Stimulated activated CD4-positive, alpha-beta T cell treated with anti-CD3 and anti-CD28 coated beads, Interleukin-4, amount 100 ng/mL, for 4 hours (primary cell): ENCODE data around the gene MTR.

ENCODE experiments used
- DNase-seq, 2 experiments: peaks; one replicate each; pipeline ENCODE4 v3.0.0-alpha.2; 2020

Gene MTR

DNA sequence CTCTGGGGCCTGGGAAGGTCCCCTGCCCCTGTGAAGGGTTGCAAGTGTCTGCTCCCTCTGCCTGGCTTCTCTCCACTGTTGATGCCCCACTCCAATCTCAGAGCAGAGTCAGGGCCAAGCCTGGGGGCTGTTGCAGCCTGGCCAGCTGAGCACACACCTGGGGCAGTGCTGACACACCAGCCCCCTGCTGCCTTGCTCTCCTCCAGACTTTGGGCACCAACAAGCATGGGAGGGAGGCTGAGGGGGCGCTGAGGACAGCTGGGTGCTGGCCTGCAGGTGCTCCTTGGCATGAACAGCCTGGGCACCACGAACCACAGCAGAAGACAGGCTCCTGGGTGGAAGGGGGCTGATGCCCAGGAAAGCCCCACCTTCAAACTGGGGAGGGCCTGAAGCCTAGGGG, 9.6 kb upstream of the MTR start:
- no peak for DNase-seq

DNA sequence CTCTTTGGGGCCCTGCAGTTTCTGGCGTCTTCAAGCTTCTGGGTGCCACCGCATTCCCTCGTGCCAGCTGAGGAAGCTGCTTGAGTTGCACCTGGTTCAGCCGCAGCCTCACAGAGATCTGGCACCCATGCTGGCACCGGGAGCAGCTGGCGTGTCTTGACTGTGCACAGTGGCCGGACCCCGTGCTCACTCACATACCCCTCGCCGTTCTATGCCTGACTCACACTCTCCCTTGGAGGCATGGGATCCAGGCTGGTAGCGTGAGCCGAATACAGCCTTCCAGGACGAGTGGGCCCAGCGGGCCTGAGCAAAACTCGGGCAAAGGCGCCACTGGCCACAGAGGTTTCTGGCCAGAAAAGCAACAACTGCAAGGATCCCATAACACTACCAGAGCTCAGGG, 8.6 kb upstream of the MTR start:
- DNase-seq, result no peak

DNA sequence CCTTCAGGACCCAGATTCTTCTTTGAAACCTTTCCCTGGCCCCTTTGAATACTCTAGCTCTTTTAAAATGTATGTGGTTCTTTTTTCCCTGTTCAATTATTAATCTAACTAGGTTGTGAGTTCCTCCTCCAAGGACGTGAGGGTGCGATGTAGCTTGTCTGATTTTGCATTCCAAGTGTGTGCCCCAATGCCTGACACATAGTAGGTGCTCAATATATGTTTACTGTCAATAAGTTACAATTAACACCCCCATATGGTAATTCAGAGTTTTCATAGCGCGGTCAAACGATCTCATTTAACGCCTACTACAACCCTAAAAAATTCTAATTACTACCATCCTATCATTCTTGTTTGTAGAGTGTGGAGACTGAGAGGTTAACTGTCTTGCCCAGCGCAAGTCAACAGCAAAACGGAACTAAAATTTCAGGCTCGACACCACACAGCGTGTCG, 482 bp upstream of the MTR start:
- no peak for DNase-seq

DNA sequence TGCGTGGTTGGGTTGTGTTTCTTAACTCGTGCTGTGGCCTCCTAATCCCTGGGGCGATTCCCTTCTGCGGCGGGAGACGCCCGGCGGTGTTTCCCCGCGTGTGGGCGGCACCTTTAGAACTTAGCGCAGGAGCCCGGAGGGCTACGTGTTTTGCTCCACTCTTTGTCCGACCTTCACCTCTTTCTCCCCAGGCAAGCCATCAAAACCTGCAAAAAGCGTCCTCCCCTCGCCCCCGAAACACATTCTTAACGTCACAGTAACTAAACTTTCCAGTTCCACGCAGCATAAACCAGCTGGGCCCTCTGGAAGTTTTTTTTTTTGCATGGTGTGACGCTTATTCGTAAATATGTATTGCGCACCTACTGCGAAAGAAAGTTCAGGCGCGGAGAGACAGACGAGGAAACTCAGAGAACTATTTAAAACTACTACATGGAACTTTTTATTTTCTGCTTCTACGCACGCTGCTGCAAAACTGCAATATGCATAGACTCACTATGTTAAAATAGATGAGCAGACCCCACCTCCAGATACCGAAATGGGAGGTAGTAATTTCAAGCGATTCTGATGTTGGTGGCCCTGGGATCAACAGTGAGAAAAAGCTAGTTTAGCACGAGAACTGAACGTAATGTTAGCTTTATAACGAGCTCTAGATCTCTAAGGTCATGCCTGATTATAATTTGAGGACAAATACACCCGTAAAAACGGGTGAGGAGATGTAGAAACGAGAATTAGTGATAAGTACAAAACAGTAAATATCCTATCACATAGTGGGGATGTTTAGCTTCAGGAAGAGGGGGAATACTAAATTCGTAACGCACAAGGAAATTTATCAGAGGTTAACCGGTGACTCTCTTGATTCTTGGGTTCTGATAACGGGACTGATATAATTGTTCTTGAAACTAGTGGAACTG, 920 bp downstream of the MTR start:
- DNase-seq, result peak; percentile 66 to 67

DNA sequence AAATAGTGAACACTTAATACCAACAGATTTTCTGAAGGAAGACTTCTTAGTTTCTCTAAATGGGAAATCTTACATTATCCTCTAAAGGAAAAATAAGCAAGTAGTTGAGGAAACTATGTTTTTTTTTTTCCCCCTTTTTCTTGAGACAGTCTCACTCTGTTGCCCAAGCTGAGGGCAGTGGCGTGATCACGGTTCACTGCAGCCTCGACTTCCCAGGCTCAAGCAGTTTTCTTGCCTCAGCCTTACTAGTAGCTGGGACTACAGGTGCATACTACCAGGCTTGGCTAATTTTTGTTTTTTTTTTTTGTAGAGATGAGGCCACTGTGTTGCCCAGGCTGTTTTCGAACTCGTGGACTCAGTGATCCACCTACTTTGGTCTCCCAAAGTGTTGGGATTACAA, 3.9 kb downstream of the MTR start:
- no peak for DNase-seq

DNA sequence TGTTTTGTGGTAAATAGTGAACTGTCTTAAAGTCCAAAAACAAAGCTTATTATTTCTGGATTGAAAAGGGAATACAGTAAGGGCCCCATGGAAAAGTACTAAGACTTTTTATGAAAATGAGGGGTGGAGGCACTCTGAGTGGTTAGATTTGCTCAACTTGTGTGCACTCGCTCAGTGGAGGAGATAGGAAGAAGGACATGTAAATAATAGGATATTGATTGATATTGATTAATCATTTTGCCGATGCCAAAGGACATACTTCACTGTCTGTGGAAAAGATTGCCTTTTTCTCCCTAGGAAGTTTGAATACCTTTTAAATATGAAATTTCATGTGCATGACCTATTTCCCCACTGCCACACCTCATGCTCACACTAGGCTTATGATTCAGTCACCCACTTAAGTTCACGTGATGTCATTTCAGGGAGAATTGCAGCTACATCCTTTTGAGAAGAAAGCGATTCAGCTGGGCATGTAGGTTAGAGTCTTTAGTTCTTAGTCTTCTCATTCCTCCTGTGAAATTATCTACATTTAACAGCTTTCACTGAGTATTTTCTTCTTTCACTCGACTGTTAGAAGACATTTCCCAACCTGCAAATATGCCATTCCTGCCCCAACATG, 5.0 kb downstream of the MTR start:
- no peak for DNase-seq

DNA sequence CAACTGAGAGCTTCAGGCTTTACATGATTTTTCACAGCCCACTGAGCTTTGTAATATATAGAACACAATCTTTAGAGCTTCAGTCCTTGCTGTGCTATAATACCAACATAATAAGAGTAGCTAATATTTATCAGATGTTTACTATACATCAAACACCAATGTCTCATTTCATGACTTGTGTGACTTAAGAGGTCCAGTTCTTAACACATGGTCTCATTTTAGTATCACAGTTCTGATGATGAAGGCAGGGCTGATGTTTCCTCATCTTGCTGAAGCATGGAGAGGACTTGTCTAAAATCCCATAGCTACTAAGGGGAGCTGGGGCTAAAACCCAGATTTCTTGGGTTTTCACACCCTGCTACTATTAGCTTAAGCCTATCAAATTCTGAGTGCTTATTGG, 5.5 kb downstream of the MTR start:
- DNase-seq, result no peak

DNA sequence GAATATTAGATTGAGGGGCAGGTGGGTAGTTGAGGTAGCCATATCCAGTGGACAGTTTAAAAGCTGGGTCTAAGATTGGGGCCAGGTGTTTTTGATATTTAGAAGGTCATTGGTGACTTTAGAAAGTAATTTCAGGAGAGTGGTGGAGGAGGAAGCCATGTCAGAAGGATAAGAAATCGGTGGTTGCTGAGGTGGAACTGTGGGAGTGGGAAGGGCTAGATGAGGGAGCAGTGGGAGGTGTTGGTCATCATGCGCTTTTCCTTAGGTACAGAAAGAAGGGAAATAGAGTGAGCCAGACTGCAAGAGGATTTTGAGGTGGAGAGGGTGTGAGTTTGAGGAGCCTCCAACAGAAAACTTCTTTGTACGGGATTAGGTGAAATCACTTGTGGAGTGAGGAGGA, 7.2 kb downstream of the MTR start:
- DNase-seq, result no peak

DNA sequence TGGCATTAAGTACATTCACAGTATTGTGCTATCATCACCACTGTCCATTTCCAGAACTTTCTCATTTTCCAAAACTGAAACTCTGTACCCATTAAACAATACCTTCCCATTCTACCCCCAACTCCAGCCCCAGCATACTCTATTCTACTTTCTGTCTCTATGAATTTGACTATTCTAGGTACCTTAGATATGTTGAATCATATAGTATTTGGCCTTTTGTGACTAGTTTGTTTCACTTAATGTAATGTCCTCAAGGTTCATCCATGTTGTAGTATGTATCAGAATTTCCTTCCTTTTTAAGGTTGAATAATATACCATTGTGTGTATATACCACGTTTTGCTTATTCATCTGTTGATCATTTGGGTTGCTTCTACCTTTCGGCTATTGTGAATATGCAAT, 11.5 kb downstream of the MTR start:
- DNase-seq, result no peak

DNA sequence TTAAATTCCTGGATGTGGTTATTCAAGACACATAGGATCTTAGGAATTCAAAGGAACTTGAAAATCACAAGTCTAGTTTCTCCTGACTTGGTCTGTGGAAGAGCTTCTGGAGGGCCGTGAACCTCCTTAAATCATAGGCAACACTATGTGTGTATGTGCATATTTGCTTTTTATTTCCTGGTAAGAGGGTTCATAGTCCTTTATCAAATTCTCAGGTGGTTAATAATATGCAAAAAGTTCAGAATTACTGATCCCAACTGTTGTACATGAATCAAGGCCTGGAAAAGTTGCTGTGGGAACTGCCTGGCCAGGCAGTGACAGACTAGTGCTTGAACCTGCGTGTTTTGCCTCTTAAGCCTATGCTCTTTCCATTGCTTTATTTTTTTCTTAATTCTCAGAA, 12.9 kb downstream of the MTR start:
- no peak for DNase-seq

DNA sequence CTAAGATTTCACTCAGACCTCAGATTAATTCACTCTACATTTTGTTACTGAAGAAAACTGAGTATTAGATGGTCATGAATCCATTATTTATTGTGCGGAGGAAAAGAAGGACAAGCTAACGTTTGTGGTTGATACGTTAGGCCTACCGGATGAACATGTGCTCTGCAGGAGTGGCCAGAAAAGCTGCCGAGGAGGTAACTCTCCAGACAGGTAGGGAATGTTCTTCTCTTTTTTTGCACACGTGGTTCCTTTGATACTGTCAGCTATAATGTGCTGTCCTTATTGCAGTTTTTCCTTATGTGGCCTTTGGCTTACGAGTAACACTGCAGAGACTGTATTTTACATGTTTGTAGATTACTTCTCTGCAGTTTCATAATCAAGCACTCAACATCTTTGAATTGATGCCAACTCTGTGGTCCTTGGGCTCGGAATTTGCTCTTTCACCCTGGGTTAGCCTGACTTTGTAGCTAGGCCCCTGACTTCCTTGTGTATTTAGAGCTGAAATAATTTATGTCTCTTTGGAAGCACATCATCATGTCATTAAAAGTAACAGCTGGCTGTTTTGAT, 13.6 kb downstream of the MTR start:
- DNase-seq, result no peak

DNA sequence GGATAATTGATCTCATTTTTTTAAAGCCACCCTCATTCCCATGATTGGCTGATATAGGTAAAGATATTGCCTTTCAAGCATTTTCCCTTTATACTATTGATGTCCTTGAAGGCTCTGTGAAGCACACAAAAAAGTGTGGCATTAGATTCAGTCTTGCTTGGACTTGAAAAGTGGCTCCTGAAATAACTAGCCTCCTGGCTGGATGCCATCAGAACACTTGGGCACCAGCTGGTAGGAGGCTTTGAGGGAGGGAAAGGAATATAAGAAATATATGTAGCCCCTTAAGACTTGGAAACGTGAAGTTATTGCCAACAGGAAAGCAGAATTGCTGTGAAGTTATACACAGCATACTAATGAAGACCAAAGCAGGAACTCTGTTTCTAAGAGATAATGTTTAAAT, 14.1 kb downstream of the MTR start:
- DNase-seq, result no peak

DNA sequence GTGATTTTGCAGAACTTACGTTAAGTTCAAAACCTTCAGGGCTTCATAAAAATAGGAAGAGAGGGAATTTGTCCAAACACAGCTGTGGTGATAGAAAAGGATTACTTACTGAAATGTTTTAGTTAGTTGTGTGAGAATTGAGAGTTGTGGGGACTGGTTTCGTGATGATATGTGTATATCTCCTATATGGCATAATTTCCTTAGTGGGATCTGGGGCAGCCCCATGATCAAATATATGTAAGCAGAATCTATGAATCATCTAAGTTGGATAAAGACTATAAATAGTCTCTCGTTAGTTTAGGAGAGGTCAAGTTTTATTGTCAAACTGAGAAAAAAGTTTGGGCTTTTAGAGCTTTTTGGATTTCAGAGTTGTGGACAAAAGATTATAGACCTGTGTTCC, 14.9 kb downstream of the MTR start:
- no peak for DNase-seq

DNA sequence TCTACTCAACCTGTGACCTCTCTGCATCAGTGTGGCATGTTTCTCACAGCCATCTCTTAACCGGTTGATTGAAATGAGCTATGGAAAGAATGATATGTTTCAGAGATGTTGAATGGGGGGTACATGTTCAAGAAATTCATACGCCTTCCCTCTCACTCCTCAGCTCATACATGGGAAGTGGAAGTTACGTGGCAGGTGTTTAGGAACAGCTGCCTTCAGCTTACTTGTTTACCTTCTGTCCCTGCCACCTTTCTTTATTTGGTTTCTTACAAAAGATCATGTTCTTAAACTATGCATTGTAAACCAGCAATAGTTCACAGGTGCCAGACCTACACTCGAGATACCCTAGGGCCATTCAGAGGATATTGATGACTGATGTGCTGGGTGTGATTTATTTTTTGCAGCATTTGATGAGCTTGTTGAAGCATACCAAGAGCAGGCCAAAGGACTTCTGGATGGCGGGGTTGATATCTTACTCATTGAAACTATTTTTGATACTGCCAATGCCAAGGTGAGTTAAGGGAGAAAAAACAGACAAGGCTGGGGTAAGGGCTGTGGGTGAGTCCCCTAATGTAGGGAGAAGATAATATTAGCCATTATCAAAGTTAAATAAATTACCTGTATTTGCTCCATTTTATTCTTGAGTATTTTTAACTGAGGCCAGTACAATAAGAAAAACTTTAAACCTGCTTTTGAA, 17.4 kb downstream of the MTR start:
- no peak for DNase-seq

DNA sequence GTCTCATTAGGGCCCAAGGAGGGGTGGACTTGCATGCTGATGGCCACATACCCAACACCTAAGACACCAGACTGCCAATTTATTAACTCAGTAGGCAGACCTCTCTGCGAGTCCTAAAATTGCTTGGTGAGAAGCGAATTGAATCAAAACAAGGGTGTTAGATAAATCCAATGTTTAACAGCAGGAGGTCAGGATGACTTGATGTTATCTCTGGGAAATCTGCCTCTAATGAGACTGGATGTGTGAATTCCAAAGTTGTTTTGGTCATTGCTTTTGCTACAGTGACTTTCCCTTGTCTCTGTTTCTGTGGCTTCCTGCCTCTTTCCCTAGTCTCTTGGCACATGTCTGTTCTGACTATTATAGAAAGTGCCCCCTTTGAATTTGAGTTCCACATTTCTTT, 20.8 kb downstream of the MTR start:
- DNase-seq, result no peak

DNA sequence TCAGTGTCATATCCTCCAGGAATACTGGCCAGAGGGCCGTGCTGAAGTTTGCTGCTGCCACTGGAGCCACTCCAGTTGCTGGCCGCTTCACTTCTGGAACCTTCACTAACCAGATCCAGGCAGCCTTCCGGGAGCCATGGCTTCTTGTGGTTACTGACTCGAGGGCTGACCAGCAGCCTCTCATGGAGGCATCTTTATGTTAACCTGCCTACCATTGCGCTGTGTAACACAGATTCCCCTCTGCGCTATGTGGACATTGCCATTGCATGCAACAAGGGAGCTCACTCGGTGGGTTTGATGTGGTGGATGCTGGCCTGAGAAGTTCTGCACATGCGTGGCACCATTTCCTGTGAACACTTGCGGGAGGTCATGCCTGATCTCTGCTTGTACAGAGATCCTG, 24.8 kb downstream of the MTR start:
- DNase-seq, result no peak

DNA sequence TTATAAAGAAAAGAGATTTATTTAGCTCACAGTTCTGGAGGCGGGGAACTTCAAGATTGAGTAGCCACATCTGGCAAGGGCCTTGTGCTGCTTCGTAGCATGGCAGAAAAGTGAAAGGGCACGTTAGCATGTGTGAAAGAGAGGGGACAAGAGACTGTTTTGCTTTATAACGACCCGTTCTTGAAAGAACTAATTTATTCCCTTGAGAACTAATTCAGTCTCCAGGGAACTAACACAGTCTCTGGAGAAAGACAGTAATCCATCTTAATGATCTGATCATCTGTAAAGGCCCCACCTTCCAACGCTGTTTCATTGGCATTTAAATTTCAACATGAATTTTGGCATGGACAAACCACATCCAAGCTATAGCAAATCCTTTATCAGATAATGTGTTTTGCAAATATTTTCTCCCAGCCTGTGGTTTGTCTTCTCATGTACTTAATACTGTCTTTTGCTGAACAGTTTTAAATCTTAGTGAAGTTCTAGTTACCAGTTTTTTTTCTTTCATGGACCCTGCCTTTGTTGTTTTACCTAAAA, 26.1 kb downstream of the MTR start:
- no peak for DNase-seq

DNA sequence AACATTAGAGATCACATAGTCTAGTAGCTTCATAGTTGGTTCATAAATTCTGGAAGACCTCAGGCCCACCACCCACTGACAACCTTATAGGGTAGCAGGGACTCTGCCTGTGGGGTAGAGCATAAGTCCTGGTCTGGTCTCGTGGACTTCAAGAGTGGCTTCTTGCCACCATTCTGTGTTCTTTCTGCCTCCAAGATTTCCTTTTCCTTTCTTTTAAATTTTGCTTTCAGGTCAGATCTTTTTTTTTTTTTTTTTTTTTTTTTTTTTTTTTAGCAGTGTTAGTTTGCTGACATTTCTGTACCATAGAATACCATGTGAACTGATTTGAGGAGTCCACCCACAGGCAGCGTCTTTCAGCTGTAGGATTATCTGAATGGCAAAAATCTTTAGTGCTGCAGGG, 28.5 kb downstream of the MTR start:
- no peak for DNase-seq

DNA sequence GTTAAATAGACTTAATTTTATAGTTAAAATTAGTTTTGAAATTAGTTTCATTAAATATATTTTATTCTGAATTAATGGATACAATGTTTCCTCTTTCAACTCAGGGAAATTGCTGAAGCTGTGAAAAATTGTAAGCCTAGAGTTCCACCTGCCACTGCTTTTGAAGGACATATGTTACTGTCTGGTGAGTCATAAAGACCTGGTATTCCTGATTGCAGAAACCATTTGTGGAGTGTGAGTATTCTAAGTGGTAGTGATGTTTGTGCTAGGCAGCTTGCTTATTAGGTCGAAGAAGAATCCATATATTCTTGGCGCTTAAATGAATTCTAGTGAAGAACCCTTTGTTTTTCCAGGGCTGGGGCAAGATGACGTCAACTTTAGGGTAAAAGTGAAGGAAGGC, 34.0 kb downstream of the MTR start:
- no peak for DNase-seq

DNA sequence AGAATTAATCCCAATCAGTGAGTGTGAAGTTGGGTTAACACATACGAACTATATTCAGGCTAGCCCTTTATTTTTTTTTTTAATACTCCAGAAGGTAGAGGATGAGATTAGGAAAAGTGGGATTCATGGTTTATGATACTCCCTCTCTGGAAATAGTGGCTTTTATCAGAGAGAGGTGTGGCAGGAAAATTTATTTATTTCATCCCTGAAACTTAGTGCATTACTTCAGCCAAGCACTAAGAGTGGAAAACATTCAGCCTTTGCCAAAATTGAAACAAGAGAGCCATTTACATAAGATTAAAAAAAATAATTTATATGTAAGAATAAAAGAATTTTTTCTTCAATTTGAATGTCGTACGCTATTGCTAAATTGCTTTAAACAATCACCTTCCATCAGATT, 35.0 kb downstream of the MTR start:
- DNase-seq, result no peak

DNA sequence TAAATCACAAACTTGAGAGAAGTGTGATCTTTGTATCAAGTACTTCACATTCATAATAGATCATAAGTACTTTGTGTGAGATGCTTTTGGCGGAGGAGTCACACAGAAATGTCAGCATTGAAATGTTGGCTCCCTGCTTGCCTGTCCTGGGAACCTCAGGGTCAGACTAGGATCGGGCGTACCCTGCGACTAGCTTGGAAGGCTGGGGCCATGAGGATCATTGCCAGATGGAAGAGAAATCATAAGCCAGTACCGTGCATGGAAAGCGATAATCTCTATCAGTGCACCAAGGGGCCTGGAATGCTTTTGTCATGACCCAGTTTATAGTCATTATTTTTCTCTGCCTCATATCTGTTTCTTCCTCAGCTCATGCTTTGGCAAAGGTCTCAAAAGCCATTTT, 35.5 kb downstream of the MTR start:
- no peak for DNase-seq

DNA sequence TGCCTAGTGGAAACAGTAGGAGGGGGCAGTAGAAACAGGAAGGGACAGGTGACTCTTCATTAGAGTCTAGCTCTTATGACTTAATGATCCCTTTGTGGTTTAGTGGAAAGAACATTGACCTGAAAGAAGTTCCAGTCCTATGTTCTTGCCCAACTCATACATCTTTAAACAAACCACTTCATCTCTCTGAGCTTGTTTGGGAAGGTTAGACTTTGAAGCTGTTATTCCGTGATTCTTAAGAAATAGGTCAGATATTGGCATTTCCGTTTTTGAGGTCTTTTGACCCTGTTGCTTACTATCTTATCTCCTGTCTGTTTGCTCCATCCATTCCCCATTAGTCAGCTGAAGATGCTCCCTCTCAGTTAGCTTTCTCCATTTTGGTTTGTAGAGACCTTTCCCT, 38.5 kb downstream of the MTR start:
- no peak for DNase-seq

DNA sequence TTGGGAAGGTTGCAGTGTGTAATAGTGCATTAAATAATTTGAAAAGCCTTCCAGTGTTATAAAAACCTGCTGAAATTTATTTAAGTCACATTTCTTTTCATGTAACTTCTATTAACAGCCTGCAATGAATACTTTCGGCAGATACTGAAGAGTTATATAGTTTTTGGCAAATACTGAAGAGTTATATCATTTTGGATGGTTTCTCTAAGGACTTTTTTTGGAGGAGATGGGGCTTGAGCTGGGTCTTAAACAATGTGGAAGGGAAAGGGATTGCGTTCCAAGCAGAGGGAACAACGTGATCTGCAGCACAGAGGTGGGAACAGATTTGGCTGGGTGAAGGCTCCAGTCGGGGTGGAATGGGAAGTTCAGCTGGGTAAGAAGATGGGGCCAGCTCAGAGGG, 39.8 kb downstream of the MTR start:
- no peak for DNase-seq

DNA sequence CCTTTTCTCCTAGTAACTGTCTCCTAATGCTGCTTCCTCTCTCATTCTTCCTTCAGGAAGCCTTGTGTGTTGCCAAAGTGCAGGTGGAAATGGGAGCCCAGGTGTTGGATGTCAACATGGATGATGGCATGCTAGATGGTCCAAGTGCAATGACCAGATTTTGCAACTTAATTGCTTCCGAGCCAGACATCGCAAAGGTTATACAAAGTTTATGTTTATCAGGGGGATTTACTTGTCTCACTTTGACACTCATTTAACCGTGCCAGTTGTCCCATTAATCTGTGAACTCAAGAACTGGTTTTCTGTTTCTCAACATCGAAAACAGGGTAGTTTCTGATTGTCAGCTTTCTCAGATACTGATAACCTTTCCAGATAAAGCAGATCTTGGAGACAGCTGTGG, 40.4 kb downstream of the MTR start:
- DNase-seq, result no peak
